T-cell (primary cell): Measurements from ENCODE around the gene HOXD4. TPM values are rescaled to one million over a fixed set of nuclear protein-coding genes. Genes with fewer than 3 reads are reported as not detected.

ENCODE experiments used
- ATAC-seq, 4 experiments: fragments of 200-7000 bp in 3 of 4; fragments of 150-1000 bp in 1 of 4; cut with Tn5 transposase; replicated peaks in 1 of 4; 1 replicate in 3 of 4; 2 replicates in 1 of 4; pipeline ENCODE4 v1.10.0; 2021; ENCODE audit warnings: moderate library complexity in 3 of 4, mild to moderate bottlenecking in 2 of 4, moderate number of reproducible peaks in 1 of 4
- CTCF ChIA-PET, 2 donors: fragments of 300-600 bp; sonication (Branson Sonifier 250); formaldehyde crosslinking; loops; one replicate each; lab custom pipeline; 2022; ENCODE audit warnings: antibody characterized with exemption in 2 of 2; lab: Charles Lee
- POLR2A ChIA-PET, 2 donors: fragments of 300-600 bp; sonication (Branson Sonifier 250); formaldehyde crosslinking; loops; one replicate each; lab custom pipeline; 2022; ENCODE audit warnings: antibody characterized with exemption in 2 of 2; lab: Charles Lee
- DNase-seq, 35 experiments: peaks; one replicate each; pipeline versions ENCODE4 v3.0.0 to v3.0.0-alpha.2; 2013 to 2023
- H3K27ac ChIP-seq: one replicate; pipeline ENCODE4 v1.5.1; 2013; ENCODE audit warnings: low read length
- H3K27me3 ChIP-seq, 2 experiments: replicated peaks in 1 of 2; 1 replicate in 1 of 2; 2 replicates in 1 of 2; pipeline versions ENCODE4 v1.6.1 to v1.7.0; 2013; ENCODE audit warnings: low read length in 1 of 2, mixed read lengths in 1 of 2; ENCODE audit not compliant: control insufficient read depth in 2 of 2, insufficient read depth in 2 of 2; ENCODE audit errors: extremely low read depth in 1 of 2
- H3K36me3 ChIP-seq, 2 donors: 1 replicate in 1 of 2; 2 replicates in 1 of 2; pipeline versions ENCODE4 v1.6.1 to v1.7.0; 2013; ENCODE audit warnings: low read length in 1 of 2; ENCODE audit not compliant: control insufficient read depth in 2 of 2, insufficient read depth in 1 of 2; ENCODE audit errors: extremely low read depth in 1 of 2
- H3K4me1 ChIP-seq, 2 experiments: 1 replicate in 1 of 2; 2 replicates in 1 of 2; pipeline versions ENCODE4 v1.6.1 to v1.7.0; 2013; ENCODE audit warnings: low read length in 2 of 2, mixed read lengths in 1 of 2; ENCODE audit not compliant: insufficient read depth in 2 of 2, control insufficient read depth in 1 of 2; ENCODE audit errors: extremely low read depth in 1 of 2
- H3K4me3 ChIP-seq, 2 donors: 1 replicate in 1 of 2; 2 replicates in 1 of 2; pipeline versions ENCODE4 v1.5.1 to v1.7.0; 2013; ENCODE audit warnings: mild to moderate bottlenecking in 2 of 2, low read length in 1 of 2, moderate library complexity in 1 of 2; ENCODE audit not compliant: control insufficient read depth in 1 of 2; ENCODE audit errors: extremely low read depth in 1 of 2
- H3K9me3 ChIP-seq: 2 replicates; pipeline ENCODE4 v1.7.0; 2013
- H3K27ac Mint-ChIP-seq, 2 donors: one replicate each; pipeline ENCODE4 v1.8.0; 2020 to 2021; ENCODE audit warnings: mild to moderate bottlenecking in 2 of 2, mixed read lengths in 2 of 2
- H3K27me3 Mint-ChIP-seq, 2 donors: one replicate each; pipeline ENCODE4 v1.8.0; 2021 to 2022; ENCODE audit warnings: mixed read lengths in 2 of 2
- H3K36me3 Mint-ChIP-seq: one replicate; pipeline ENCODE4 v1.8.0; 2021; ENCODE audit warnings: mixed read lengths
- H3K4me1 Mint-ChIP-seq, 3 donors: one replicate each; pipeline ENCODE4 v1.8.0; 2020 to 2022; ENCODE audit warnings: mixed read lengths in 3 of 3, mild to moderate bottlenecking in 1 of 3
- H3K4me3 Mint-ChIP-seq, 3 donors: one replicate each; pipeline ENCODE4 v1.8.0; 2020 to 2022; ENCODE audit warnings: mild to moderate bottlenecking in 3 of 3, mixed read lengths in 3 of 3, moderate library complexity in 3 of 3
- H3K9me3 Mint-ChIP-seq, 3 donors: one replicate each; pipeline ENCODE4 v1.8.0; 2020 to 2022; ENCODE audit warnings: mixed read lengths in 3 of 3
- WGBS: methylation state at CpG from one replicate; pipeline ENCODE4 v1.1.5; 2013; ENCODE audit warnings: missing lambda C conversion rate; ENCODE audit not compliant: insufficient coverage; 5-methylcytosine and 5-hydroxymethylcytosine counted together
- total RNA-seq, 35 experiments: library from RNA in 6 of 35; stranded (reverse) in 6 of 35; fragments of 120-200 nt in 1 of 35; gene quantifications; one replicate each; pipeline versions ENCODE4 v1.2.1 to v1.2.4 and lab custom pipeline; 2013 to 2026

The HOXD4 gene
- total RNA-seq, 5 donors from 2014 or later (not counting 1 experiment from before 2014, with no cell fraction given) = not detected

DNA sequence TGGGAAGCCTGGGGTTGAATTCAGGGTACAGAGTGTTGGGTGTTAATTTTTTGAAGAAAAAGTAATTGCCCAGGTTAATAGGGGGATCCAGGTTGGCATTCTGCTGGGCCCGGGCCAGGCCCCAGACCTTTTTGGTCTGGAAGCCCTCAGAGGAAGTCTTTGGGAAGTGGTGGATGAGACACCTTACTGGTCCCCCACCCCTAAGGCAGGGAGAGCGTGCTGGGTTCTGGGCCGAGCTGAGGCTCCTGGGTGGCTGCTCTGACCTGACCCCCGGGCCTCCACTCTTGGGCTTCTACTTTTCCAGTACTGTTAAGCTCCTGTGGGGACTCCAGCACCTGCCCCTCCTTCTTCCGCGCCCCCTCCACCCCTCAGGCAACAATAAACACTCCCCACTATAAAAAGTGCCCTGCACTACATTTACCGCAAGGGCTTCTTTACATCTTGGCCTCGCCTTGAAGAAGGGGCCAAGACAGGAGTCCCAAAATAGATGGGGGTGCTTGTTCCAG is 5.0 kb downstream of the HOXD4 start:
- Histone ChIP-seq H3K9me3 (no peaks in the 10 kb centered on the region), H3K36me3 (no peaks in the 10 kb centered on the region), H3K27me3 (peaks cover 13 to 77% of the 10 kb centered on the region in 2 experiments), H3K27ac (no peak overlapping the region), H3K4me1 (peaks cover 2 to 27% of the 10 kb centered on the region in 2 experiments), H3K4me3 (no peak overlapping the region)
- WGBS = 8% methylated on average over 2 of the region's 8 CpGs
- H3K27ac Mint-ChIP-seq = no peak overlapping the region
- peaks cover 54 to 80% of the 10 kb centered on the region in 2 donors for H3K27me3 Mint-ChIP-seq
- CTCF ChIA-PET = interaction anchor here in 1 of 2 donors (1.0 kb wide), 1 partner anchor 16 kb away, joined by 3 read pairs; no protein-coding TSS in a partner anchor
- H3K36me3 Mint-ChIP-seq = no peaks in the 10 kb centered on the region
- peaks cover 12 to 23% (median 16%) of the 10 kb centered on the region in 3 donors for H3K4me1 Mint-ChIP-seq
- DNase-seq (no peak), ATAC-seq (no peak)
- no peaks in the 10 kb centered on the region for H3K9me3 Mint-ChIP-seq
- H3K4me3 Mint-ChIP-seq = peak overlapping the region in 1 of 3 donors; percentile 31
- POLR2A ChIA-PET = no interaction called here

DNA sequence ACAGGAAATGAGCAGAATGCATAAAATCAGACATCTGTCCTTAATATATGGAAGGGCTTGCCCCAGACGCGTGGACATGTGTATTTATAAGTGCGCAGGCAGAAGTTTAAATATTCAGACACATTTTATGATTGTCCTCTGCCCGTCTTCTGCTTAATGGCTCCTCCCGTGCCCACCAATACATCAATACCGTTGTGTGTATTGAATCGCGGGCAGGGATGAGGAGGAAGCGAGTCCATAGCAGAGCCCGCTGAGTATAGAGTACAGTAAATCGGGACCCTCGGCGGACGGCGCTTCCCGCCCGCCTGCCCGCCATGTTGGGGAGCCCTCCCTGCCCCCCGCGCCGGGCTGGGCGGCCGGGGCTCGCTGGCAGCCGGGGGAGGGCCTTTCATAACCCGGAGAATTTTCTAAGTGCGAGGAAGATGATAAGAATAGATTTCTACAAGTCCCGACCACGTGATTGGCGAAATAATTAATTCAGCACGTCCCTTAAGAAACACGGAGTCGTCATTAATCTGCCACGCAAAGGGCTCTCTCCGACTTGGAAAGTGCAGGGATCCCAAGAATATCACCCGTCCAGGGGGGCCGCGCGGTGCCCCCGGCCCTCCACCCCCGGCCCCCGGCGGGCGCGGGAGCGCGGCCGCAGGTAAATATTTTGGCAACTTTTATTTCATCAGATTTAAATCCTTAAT is 5.6 kb downstream of the HOXD4 start, which contains the start of gene HOXD3:
TSS of gene HOXD3 (plus strand) at position 501 of the 692 bp plus-strand sequence. CDS start 11,808 bp downstream, outside the sequence.
- H3K9me3 Mint-ChIP-seq = no peaks in the 10 kb centered on the region
- Histone ChIP-seq H3K4me1 (peaks cover 2 to 27% of the 10 kb centered on the region in 2 experiments), H3K36me3 (no peaks in the 10 kb centered on the region), H3K9me3 (no peaks in the 10 kb centered on the region), H3K27me3 (peaks cover 17 to 78% of the 10 kb centered on the region in 2 experiments), H3K27ac (no peak within 1 kb of the TSS), H3K4me3 (no peak within 1 kb of the TSS)
- H3K4me1 Mint-ChIP-seq = peaks cover 12 to 22% (median 14%) of the 10 kb centered on the region in 3 donors
- H3K27me3 Mint-ChIP-seq = peaks cover 57 to 82% of the 10 kb centered on the region in 2 donors
- H3K4me3 Mint-ChIP-seq = peak within 1 kb of the TSS in 1 of 3 donors; percentile 31
- 9% methylated on average over 22 of the region's 48 CpGs for WGBS
- H3K27ac Mint-ChIP-seq = peak within 1 kb of the TSS in 1 of 2 donors; percentile 47
- no peaks in the 10 kb centered on the region for H3K36me3 Mint-ChIP-seq
- ATAC-seq (no peak), DNase-seq (no peak)
- ChIA-PET CTCF (interaction anchor here (0.6 to 1.0 kb wide), 2 partner anchors 17 to 657 kb away, joined by 3 read pairs; no protein-coding TSS in a partner anchor), POLR2A (no interaction called here)

DNA sequence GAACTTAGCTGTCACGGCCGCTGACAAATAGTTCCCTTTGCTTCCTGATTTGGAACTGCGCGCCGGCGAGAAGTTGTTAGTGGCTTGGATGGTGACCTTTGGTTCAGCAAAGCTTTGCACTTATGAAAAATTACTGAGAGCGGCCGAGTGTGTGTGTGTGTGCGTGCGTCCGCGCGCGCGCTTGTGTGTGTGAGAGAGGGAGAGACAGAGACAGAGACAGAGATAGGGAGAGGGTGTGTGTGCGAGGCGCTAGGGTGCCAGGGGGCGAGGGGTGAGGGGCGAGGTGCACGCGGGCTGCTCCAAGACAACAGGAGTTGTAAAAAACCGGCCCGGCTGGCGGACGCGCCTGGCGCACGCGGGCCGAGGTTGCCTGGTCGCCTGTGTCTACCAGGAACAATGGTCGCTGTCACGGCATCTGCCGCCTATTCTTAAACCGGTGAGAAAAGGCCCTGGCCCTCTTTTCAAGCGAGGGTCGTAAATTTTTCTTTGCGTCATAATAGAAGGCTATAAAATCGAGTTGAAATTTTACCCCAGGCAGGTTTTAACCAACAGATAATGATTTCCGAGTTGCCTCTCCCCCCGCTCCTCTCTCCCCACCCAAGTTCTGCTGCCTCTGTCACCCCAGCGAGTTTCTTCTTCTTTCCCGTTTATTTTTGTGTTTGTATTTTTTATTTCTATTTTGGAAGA is 6.3 kb downstream of the HOXD4 start:
- peaks cover 2 to 24% of the 10 kb centered on the region in 2 experiments for H3K4me1 ChIP-seq
- peaks cover 17 to 78% of the 10 kb centered on the region in 2 experiments for H3K27me3 ChIP-seq
- no peaks in the 10 kb centered on the region for H3K36me3 ChIP-seq
- WGBS = 15% methylated on average over 30 of the region's 43 CpGs
- H3K36me3 Mint-ChIP-seq = no peaks in the 10 kb centered on the region
- peak overlapping the region in 1 of 2 donors; percentile 47 for H3K27ac Mint-ChIP-seq
- H3K27ac ChIP-seq = no peak overlapping the region
- peak overlapping the region in 1 of 3 donors; percentile 30 for H3K4me3 Mint-ChIP-seq
- POLR2A ChIA-PET = no interaction called here
- ATAC-seq = no peak
- H3K27me3 Mint-ChIP-seq = peaks cover 60 to 83% of the 10 kb centered on the region in 2 donors
- no peak for DNase-seq
- CTCF ChIA-PET = interaction anchor here in 1 of 2 donors (0.6 kb wide), 1 partner anchor 656 kb away, joined by 3 read pairs; no protein-coding TSS in a partner anchor
- no peaks in the 10 kb centered on the region for H3K9me3 ChIP-seq
- peaks cover 12 to 22% (median 14%) of the 10 kb centered on the region in 3 donors for H3K4me1 Mint-ChIP-seq
- H3K4me3 ChIP-seq = no peak overlapping the region
- H3K9me3 Mint-ChIP-seq = no peaks in the 10 kb centered on the region

- no peak overlapping the region for H3K27ac Mint-ChIP-seq
- ChIA-PET POLR2A (no interaction called here), CTCF (no interaction called here)
- H3K4me1 Mint-ChIP-seq = peaks cover 12 to 22% (median 14%) of the 10 kb centered on the region in 3 donors
- ATAC-seq (no peak), DNase-seq (no peak)
- H3K27me3 Mint-ChIP-seq = peaks cover 60 to 82% of the 10 kb centered on the region in 2 donors
- Histone ChIP-seq H3K9me3 (no peaks in the 10 kb centered on the region), H3K4me3 (no peak overlapping the region), H3K36me3 (no peaks in the 10 kb centered on the region), H3K4me1 (peaks cover 2 to 24% of the 10 kb centered on the region in 2 experiments), H3K27me3 (peaks cover 17 to 78% of the 10 kb centered on the region in 2 experiments), H3K27ac (no peak overlapping the region)
- H3K4me3 Mint-ChIP-seq = peak overlapping the region in 1 of 3 donors; percentile 30
- no peaks in the 10 kb centered on the region for H3K36me3 Mint-ChIP-seq
- no peaks in the 10 kb centered on the region for H3K9me3 Mint-ChIP-seq
- WGBS = 7% methylated on average over 17 of the region's 22 CpGs
These were observed 6.8 kb downstream of the HOXD4 start for GRCh38 chr2:176158186-176158591.

GRCh38 chr2:176158855-176159662 is 7.7 kb downstream of the HOXD4 start:
- ATAC-seq (no peak), DNase-seq (no peak)
- Mint-ChIP-seq H3K9me3 (peaks cover 0 to 5% (median 2%) of the 10 kb centered on the region in 3 donors), H3K27ac (no peak overlapping the region), H3K4me1 (peaks cover 16 to 22% (median 18%) of the 10 kb centered on the region in 3 donors), H3K36me3 (no peaks in the 10 kb centered on the region), H3K4me3 (peak overlapping the region in 1 of 3 donors; percentile 36), H3K27me3 (peaks cover 63 to 84% of the 10 kb centered on the region in 2 donors)
- peaks cover 24 to 83% of the 10 kb centered on the region in 2 experiments for H3K27me3 ChIP-seq
- no peak overlapping the region for H3K4me3 ChIP-seq
- no peaks in the 10 kb centered on the region for H3K36me3 ChIP-seq
- H3K4me1 ChIP-seq = peaks cover 2 to 24% of the 10 kb centered on the region in 2 experiments
- no peaks in the 10 kb centered on the region for H3K9me3 ChIP-seq
- CTCF ChIA-PET = interaction anchor here in 1 of 2 donors (0.9 kb wide), 1 partner anchor 32 kb away, joined by 3 read pairs; no protein-coding TSS in a partner anchor
- no peak overlapping the region for H3K27ac ChIP-seq
- POLR2A ChIA-PET = interaction anchor here (0.6 kb wide), 2 partner anchors 138 to 366 kb away, joined by 3 to 4 read pairs; no protein-coding TSS in a partner anchor
- WGBS = 12% methylated on average over 21 of the region's 39 CpGs
